ENCODE measurements around the gene LATS2. TPM values are rescaled to one million over a fixed set of nuclear protein-coding genes. Genes with fewer than 3 reads are reported as not detected.
"Not testable (repeated sequence)": the region's sequence is repeated elsewhere in the genome, so short reads cannot be mapped to it uniquely, and the experiment has no call there.

The LATS2 gene
- total RNA-seq, 1 donor from 2014 or later, result 31.3 TPM

GRCh38 chr13:20989656-20990321, 71.6 kb downstream of the LATS2 start:
- DNase-seq, result no peak

GRCh38 chr13:20988909-20989655, 72.3 kb downstream of the LATS2 start:
- no peak for DNase-seq

- no peak for DNase-seq
These were observed 73.1 kb downstream of the LATS2 start for GRCh38 chr13:20988033-20988908.

GRCh38 chr13:20987599-20987998, 73.8 kb downstream of the LATS2 start:
- DNase-seq, result no peak

DNA sequence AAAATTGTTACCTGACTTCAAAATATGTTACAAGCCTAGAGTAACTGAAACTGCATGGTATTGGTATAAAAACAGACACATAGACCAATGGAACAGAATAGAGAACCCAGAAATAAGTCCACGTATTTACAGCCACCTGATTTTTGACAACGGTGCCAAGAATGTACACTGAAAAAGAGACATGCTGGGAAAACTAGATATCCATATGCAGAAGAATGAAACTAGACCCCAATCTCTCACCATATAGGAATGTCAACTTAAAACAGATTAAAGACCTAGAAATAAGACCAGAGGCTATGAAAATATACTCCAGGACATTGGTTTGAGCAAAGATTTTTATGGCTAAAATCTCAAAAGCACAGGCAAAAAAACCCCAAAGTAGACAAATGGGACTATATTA, 76.5 kb downstream of the LATS2 start:
- no peak for DNase-seq

- no peak for DNase-seq
These were observed 78.0 kb downstream of the LATS2 start for GRCh38 chr13:20983386-20983785.

GRCh38 chr13:20981370-20982095, 79.9 kb downstream of the LATS2 start:
- DNase-seq, result no peak

- no peak for DNase-seq
These were observed 80.5 kb downstream of the LATS2 start for GRCh38 chr13:20980899-20981298.

GRCh38 chr13:20980430-20980829, 81.0 kb downstream of the LATS2 start:
- no peak for DNase-seq

GRCh38 chr13:20977394-20977793, 84.0 kb downstream of the LATS2 start:
- no peak for DNase-seq

DNA sequence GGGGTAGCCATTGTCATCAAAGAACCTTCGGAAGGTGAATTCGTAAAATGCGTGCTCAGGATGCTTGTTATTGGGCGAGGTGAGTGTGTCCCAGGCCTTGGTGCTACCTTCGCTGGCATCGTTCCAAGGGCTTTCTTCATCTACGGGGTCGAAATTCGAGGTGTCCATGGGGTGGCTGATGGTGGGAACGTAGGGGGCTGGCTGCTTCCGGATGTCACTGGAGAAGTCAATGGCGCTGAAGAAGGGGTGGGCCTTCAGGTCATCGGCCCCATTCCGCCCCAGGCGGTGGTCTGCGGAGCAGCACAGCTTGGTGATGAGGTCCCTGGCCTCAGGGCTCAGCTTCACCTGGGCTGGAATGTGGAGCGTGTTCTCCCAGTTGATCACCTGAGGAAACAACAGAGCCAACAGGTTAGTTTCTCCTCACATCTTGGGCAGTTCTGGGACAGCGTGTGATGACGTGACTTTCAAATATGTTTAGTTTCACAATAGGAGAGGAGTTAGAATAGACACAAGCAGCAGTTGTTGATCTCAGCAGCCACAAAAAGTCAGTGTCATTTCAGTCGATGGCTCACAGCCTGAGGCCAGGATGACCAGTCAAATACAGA, 86.3 kb downstream of the LATS2 start:
- no peak for DNase-seq

GRCh38 chr13:20973886-20974425, 87.4 kb downstream of the LATS2 start:
- no peak for DNase-seq

GRCh38 chr13:20972731-20973130, 88.7 kb downstream of the LATS2 start:
- DNase-seq, result no peak

- peak; percentile 60 for DNase-seq
These were observed 92.2 kb downstream of the LATS2 start for GRCh38 chr13:20969182-20969581.

GRCh38 chr13:20968745-20969144, 92.6 kb downstream of the LATS2 start:
- no peak for DNase-seq

DNA sequence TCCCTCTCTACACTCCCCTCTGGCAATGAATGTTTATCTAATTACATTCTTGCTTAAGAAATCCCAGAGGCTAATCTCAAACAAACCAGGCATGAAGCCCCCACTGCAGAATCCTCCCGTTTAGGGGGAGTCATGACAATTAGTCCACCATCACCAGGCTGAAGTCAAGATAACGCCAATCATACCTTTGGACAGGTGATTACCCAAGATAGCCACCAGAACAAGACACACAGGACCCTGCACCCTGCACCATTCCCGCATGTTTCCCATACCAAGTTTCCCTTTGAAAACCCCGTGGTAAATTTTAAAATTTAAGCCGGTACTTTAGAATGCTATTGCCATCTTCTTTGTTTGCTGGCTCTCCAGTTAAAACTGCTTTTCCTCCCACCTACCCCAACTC, 94.0 kb downstream of the LATS2 start:
- DNase-seq, result no peak

DNA sequence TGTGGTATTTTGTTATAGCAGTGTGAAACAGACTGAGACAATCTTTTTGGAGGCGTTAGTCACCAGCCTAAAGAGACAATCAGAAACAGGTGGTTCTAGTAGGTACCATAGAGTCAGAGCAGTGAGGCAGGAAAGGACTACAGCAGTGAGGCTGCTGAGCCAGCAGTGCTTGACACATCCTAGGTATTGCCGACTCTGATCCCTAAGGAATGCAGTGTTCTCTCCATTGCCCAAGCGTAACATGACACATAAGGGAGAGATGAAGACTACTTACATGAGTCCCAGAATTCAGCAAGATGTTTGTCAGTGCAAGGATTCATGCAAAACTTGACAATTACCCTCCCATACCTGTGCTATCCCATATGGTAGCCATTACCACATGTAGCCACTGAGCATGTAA, 96.5 kb downstream of the LATS2 start:
- DNase-seq, result no peak

DNA sequence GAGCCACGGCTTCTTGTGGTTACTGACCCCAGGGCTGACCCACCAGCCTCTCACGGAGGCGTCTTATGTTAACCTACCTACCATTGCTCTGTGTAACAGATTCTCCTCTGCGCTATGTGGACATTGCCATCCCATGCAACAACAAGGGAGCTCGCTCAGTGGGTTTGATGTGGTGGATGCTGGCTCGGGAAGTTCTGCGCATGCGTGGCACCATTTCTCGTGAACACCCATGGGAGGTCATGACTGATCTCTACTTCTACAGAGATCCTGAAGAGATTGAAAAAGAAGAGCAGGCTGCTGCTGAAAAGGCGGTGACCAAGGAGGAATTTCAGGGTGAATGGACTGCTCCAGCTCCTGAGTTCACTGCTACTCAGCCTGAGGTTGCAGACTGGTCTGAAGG, 99.7 kb downstream of the LATS2 start:
- not testable (repeated sequence) for DNase-seq

DNA sequence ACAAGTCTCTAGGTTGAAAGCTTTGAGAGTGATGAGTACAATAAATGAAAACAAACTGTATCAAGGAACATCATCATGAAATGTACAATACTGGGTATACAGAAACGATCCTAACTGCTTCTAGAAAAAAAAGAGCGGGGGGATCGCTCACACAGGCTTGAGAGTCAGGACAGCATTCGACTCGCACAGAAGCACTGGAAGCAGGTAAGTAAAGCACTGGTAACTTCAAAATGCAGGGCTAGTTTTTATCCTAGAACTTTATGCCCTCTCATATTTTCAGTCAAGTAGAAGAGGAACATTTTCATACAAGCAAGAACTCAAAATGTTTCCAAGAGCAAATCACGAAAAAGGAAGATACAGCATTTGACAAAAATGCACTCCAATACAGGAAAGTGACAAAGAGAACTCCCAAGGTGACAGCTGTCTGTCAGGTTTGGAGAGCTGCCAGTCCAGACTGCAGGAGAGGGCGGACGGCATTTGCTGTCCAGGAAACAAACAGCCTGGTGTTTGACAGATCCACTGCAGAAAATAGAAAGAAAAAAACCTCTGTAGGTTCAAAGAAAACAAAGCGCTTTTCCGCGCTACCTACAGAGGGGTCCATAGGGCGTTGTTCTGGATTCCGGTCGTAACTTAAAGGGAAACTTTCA, 100.6 kb downstream of the LATS2 start:
- DNase-seq, result peak; percentile 30

GRCh38 chr13:20957049-20957620, 104.3 kb downstream of the LATS2 start:
- DNase-seq, result not testable (repeated sequence)

- no peak for DNase-seq
These were observed 105.9 kb downstream of the LATS2 start for GRCh38 chr13:20955496-20955895.
